Mucosa of descending colon (tissue), 3 donors: Measurements from ENCODE around the gene PHF12. TPM values are rescaled to one million over a fixed set of nuclear protein-coding genes. Genes with fewer than 3 reads are reported as not detected.

Experiments used
- ATAC-seq: fragments of 200-7000 bp; cut with Tn5 transposase; one replicate; pipeline ENCODE4 v1.9.1; 2020; ENCODE audit warnings: mild to moderate bottlenecking, moderate library complexity
- DNase-seq, 3 donors: peaks; one replicate each; pipeline ENCODE4 v3.0.0-alpha.2; 2020
- H3K36me3 ChIP-seq: fragments of 200-600 bp; one replicate; pipeline ENCODE4 v1.8.0; 2021; ENCODE audit warnings: low read depth, mild to moderate bottlenecking
- H3K4me1 ChIP-seq: fragments of 200-600 bp; one replicate; pipeline ENCODE4 v1.8.0; 2021; ENCODE audit warnings: low read depth, mild to moderate bottlenecking
- H3K4me3 ChIP-seq: fragments of 200-600 bp; one replicate; pipeline ENCODE4 v1.8.0; 2021; ENCODE audit warnings: mild to moderate bottlenecking
- H3K9me3 ChIP-seq: fragments of 200-600 bp; one replicate; pipeline ENCODE4 v1.8.0; 2021; ENCODE audit warnings: mild to moderate bottlenecking
- CTCF ChIP-seq: fragments of 200-600 bp; IDR thresholded peaks from one replicate; pipeline ENCODE4 v1.8.0; 2022; ENCODE audit warnings: antibody characterized with exemption, mild to moderate bottlenecking
- intact Hi-C, 2 donors: fragments of 100-400 bp; cut with DNase I in 1 of 2; cut with micrococcal nuclease in 1 of 2; formaldehyde crosslinking; loops; one replicate each; pipeline versions ENCODE4 v1.11.0 to v1.11.1; 2022; cut with DNase I, micrococcal nuclease
- total RNA-seq, 3 donors: library from RNA; stranded (reverse); fragmentation: NEBNext Ultra II Directional in 2 of 3; extraction: Animal tissue kit (Norgen Biotek cat#: 25700) in 2 of 3; gene quantifications; one replicate each; pipeline versions ENCODE4 v1.2.1 to v1.2.4, GENCODE V29; 2021 to 2023
- donor health status: DM: no; HTN: no; CAD: no; lungs with moderate emphysema.
- donor health status: DM: no; HTN: no; CAD: no.
- donor health status: DM: no; HTN: yes; CAD: no.

PHF12 gene
- total RNA-seq, 3 donors from 2014 or later: 35.9 to 59.7 (median 39.2) TPM

- intact Hi-C loops: no loop called here
- TF ChIP-seq CTCF: no peak
- Histone ChIP-seq H3K9me3 (no peaks in the 10 kb centered on the region), H3K36me3 (no peaks in the 10 kb centered on the region), H3K4me1 (no peaks in the 10 kb centered on the region), H3K4me3 (no peak overlapping the region)
- ATAC-seq (no peak), DNase-seq (no peak)
Observed at GRCh38 chr17:28978356-28978964, 27.1 kb upstream of the PHF12 start.

- no peak for TF ChIP-seq CTCF
- ATAC-seq (no peak), DNase-seq (no peak)
Observed at GRCh38 chr17:28977659-28978355, 26.5 kb upstream of the PHF12 start.

GRCh38 chr17:28975646-28976045, 24.3 kb upstream of the PHF12 start:
- Histone ChIP-seq H3K9me3 (no peaks in the 10 kb centered on the region), H3K4me3 (no peak overlapping the region), H3K4me1 (no peaks in the 10 kb centered on the region), H3K36me3 (no peaks in the 10 kb centered on the region)
- ATAC-seq (no peak), DNase-seq (no peak)
- TF ChIP-seq CTCF: no peak
- intact Hi-C loops: no loop called here

More at GRCh38 chr17:28977659-28978355, 26.5 kb upstream of the PHF12 start:
- no peaks in the 10 kb centered on the region for H3K9me3 ChIP-seq
- intact Hi-C loops: no loop called here
- no peaks in the 10 kb centered on the region for H3K36me3 ChIP-seq
- H3K4me1 ChIP-seq: no peaks in the 10 kb centered on the region
- no peak overlapping the region for H3K4me3 ChIP-seq

- no peak for TF ChIP-seq CTCF
- no peaks in the 10 kb centered on the region for H3K9me3 ChIP-seq
- ATAC-seq: no peak
- no peaks in the 10 kb centered on the region for H3K36me3 ChIP-seq
- no peak for DNase-seq
- intact Hi-C loops: no loop called here
- no peak overlapping the region for H3K4me3 ChIP-seq
- H3K4me1 ChIP-seq: no peaks in the 10 kb centered on the region
Observed at GRCh38 chr17:28975031-28975430, 23.7 kb upstream of the PHF12 start.

- intact Hi-C loops: no loop called here
- no peak for TF ChIP-seq CTCF
- no peak for ATAC-seq
- Histone ChIP-seq H3K4me3 (no peak overlapping the region), H3K36me3 (no peaks in the 10 kb centered on the region), H3K9me3 (no peaks in the 10 kb centered on the region), H3K4me1 (no peaks in the 10 kb centered on the region)
- DNase-seq: no peak
Observed at GRCh38 chr17:28974451-28974850, 23.1 kb upstream of the PHF12 start.
